Neural cell (in vitro differentiated cells): ENCODE results near the gene CLIP1. TPM values are rescaled to one million over a fixed set of nuclear protein-coding genes. Genes with fewer than 3 reads are reported as not detected.

ENCODE experiments used
- H2AFZ ChIP-seq: fragments of 200-600, 300-800 bp; sonication (generic), shearing (Covaris generic); 2 replicates; pipeline ENCODE4 v1.6.0; 2014; ENCODE audit warnings: low read depth, mild to moderate bottlenecking, antibody characterized with exemption, low read length, moderate library complexity
- H3F3A ChIP-seq: fragments of 200-600 bp; shearing (Covaris generic); 2 replicates; pipeline ENCODE4 v1.6.1; 2016; ENCODE audit warnings: mild to moderate bottlenecking, moderate library complexity, mixed read lengths, antibody characterized with exemption, low read length; ENCODE audit not compliant: insufficient read depth, poor library complexity, severe bottlenecking
- H3K27ac ChIP-seq: fragments of 200-600, 300-800 bp; sonication (generic), shearing (Covaris generic); 2 replicates; pipeline ENCODE4 v1.5.1; 2014; ENCODE audit warnings: mild to moderate bottlenecking, low read length, moderate library complexity
- H3K27me3 ChIP-seq: fragments of 300-800, 200-600 bp; sonication (generic), shearing (Covaris generic); 2 replicates; pipeline ENCODE4 v1.6.0; 2014; ENCODE audit warnings: mild to moderate bottlenecking, low read depth, low read length, moderate library complexity; ENCODE audit not compliant: insufficient read depth
- H3K36me3 ChIP-seq: fragments of 300-800, 200-600 bp; sonication (generic), shearing (Covaris generic); 2 replicates; pipeline ENCODE4 v1.5.1; 2014; ENCODE audit warnings: mild to moderate bottlenecking, antibody characterized with exemption, low read length, moderate library complexity; ENCODE audit not compliant: insufficient read depth
- H3K4me2 ChIP-seq: fragments of 300-800, 200-600 bp; sonication (generic), shearing (Covaris generic); 2 replicates; pipeline ENCODE4 v1.6.0; 2014; ENCODE audit warnings: mild to moderate bottlenecking, low read length
- H3K4me3 ChIP-seq: fragments of 300-800, 200-600 bp; sonication (generic), shearing (Covaris generic); 2 replicates; pipeline ENCODE4 v1.5.1; 2014; ENCODE audit warnings: mild to moderate bottlenecking, low read length, moderate library complexity
- H3K79me2 ChIP-seq: fragments of 200-600 bp; shearing (Covaris generic); replicated peaks from 2 replicates; pipeline ENCODE4 v1.6.0; 2014; ENCODE audit warnings: mild to moderate bottlenecking, low read length, moderate library complexity; ENCODE audit not compliant: insufficient read depth
- H3K9ac ChIP-seq: fragments of 300-800, 200-600 bp; sonication (generic), shearing (Covaris generic); 2 replicates; pipeline ENCODE4 v1.6.1; 2016; ENCODE audit warnings: mild to moderate bottlenecking, low read length, mixed read lengths
- H3K9me2 ChIP-seq: fragments of 200-600 bp; shearing (Covaris generic); 2 replicates; pipeline ENCODE4 v1.6.1; 2016; ENCODE audit warnings: mild to moderate bottlenecking, low read length, mixed read lengths; ENCODE audit not compliant: insufficient read depth
- H3K9me3 ChIP-seq: fragments of 200-600, 300-800 bp; sonication (generic), shearing (Covaris generic); 2 replicates; pipeline ENCODE4 v1.6.1; 2016; ENCODE audit warnings: mild to moderate bottlenecking, mixed run types, low read length, moderate library complexity, mixed read lengths
- H4K20me1 ChIP-seq: fragments of 200-600 bp; shearing (Covaris generic); 2 replicates; pipeline ENCODE4 v1.6.1; 2016; ENCODE audit warnings: mild to moderate bottlenecking, mixed run types; ENCODE audit not compliant: insufficient read depth
- EP300 ChIP-seq: fragments of 450-650 bp; conservative IDR thresholded peaks from 2 replicates; pipeline ENCODE4 v1.6.1; 2014; ENCODE audit warnings: antibody characterized with exemption, mild to moderate bottlenecking, moderate library complexity; ENCODE audit not compliant: poor library complexity, severe bottlenecking
- EZH2 ChIP-seq: fragments of 200-600, 300-800 bp; shearing (Covaris generic), sonication (generic); IDR thresholded peaks from 2 replicates; pipeline ENCODE4 v1.6.1; 2014; ENCODE audit warnings: antibody characterized with exemption, low read length, borderline replicate concordance, mild to moderate bottlenecking; ENCODE audit not compliant: insufficient read depth, poor library complexity, severe bottlenecking
- MXI1 ChIP-seq: fragments of 450-650 bp; conservative IDR thresholded peaks from 2 replicates; pipeline ENCODE4 v1.6.1; 2014; ENCODE audit warnings: antibody characterized with exemption, mild to moderate bottlenecking; ENCODE audit not compliant: poor library complexity, severe bottlenecking
- POLR2AphosphoS5 ChIP-seq: IDR thresholded peaks from 2 replicates; pipeline ENCODE4 v1.6.1; 2012
- RAD21 ChIP-seq: fragments of 450-650 bp; conservative IDR thresholded peaks from 2 replicates; pipeline ENCODE4 v1.6.1; 2014; ENCODE audit warnings: antibody characterized with exemption, mild to moderate bottlenecking, moderate library complexity
- TAF1 ChIP-seq: IDR thresholded peaks from 2 replicates; pipeline ENCODE4 v1.6.1; 2012; ENCODE audit warnings: low read depth
- polyA plus RNA-seq: library from polyadenylated mRNA; depleted of rRNA; stranded (reverse); fragments of >200 nt; gene quantifications from 2 replicates; pipeline ENCODE4 v1.2.3, GENCODE V29; 2014
- TF ChIP-seq, protein P1 (sequence below): IDR thresholded peaks from 2 replicates; pipeline ENCODE4 v1.6.1; 2012; ENCODE audit warnings: borderline replicate concordance
- TF ChIP-seq, protein P2 (sequence below): fragments of 450-650 bp; IDR thresholded peaks from 2 replicates; pipeline ENCODE4 v1.5.1; 2014; ENCODE audit warnings: antibody characterized with exemption, mild to moderate bottlenecking, moderate library complexity; ENCODE audit not compliant: poor library complexity, severe bottlenecking

CLIP1 gene
- polyA plus RNA-seq, 1 donor from 2014 or later = 67.4 TPM

DNA sequence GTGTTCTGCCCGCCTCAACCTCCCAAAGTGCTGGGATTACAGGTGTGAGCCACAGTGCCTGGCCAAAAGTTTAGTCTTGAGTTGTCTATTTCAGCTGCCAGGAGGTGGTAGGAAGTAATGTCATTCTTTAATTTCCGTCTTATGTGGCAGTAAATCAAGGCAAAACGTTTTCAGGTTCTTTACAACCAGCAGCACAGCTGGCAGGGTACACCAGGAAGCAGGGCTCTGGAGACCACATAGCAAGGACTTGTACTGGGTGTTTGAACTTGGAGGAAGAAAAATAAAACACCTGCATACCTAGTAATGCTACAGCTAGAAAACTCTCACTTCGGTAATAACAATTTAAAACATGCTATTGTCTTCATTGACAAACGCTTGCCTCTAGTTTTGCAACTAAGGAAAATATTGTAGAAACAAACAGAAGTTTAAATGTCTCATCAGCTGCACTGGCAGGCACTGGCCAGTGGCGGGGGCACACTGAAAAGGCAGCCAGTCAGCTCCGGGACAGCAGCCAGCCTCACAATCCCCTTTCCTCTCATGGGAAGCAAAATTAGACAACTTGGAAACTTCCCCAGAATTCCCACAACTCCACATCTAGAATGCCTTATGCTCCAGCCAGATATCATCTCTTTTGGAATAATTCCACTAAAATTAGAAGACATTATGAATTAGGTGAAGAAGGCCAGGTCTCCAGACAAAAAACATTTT lies 72.2 kb downstream of the CLIP1 start:
- Histone ChIP-seq H3F3A (no peaks in the 10 kb centered on the region), H3K9ac (no peak overlapping the region)
- TF ChIP-seq POLR2AphosphoS5 = no peak
- TF ChIP-seq, protein P1, sequence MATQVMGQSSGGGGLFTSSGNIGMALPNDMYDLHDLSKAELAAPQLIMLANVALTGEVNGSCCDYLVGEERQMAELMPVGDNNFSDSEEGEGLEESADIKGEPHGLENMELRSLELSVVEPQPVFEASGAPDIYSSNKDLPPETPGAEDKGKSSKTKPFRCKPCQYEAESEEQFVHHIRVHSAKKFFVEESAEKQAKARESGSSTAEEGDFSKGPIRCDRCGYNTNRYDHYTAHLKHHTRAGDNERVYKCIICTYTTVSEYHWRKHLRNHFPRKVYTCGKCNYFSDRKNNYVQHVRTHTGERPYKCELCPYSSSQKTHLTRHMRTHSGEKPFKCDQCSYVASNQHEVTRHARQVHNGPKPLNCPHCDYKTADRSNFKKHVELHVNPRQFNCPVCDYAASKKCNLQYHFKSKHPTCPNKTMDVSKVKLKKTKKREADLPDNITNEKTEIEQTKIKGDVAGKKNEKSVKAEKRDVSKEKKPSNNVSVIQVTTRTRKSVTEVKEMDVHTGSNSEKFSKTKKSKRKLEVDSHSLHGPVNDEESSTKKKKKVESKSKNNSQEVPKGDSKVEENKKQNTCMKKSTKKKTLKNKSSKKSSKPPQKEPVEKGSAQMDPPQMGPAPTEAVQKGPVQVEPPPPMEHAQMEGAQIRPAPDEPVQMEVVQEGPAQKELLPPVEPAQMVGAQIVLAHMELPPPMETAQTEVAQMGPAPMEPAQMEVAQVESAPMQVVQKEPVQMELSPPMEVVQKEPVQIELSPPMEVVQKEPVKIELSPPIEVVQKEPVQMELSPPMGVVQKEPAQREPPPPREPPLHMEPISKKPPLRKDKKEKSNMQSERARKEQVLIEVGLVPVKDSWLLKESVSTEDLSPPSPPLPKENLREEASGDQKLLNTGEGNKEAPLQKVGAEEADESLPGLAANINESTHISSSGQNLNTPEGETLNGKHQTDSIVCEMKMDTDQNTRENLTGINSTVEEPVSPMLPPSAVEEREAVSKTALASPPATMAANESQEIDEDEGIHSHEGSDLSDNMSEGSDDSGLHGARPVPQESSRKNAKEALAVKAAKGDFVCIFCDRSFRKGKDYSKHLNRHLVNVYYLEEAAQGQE = no peak
- TF ChIP-seq EP300 = no peak
- TF ChIP-seq, protein P2, sequence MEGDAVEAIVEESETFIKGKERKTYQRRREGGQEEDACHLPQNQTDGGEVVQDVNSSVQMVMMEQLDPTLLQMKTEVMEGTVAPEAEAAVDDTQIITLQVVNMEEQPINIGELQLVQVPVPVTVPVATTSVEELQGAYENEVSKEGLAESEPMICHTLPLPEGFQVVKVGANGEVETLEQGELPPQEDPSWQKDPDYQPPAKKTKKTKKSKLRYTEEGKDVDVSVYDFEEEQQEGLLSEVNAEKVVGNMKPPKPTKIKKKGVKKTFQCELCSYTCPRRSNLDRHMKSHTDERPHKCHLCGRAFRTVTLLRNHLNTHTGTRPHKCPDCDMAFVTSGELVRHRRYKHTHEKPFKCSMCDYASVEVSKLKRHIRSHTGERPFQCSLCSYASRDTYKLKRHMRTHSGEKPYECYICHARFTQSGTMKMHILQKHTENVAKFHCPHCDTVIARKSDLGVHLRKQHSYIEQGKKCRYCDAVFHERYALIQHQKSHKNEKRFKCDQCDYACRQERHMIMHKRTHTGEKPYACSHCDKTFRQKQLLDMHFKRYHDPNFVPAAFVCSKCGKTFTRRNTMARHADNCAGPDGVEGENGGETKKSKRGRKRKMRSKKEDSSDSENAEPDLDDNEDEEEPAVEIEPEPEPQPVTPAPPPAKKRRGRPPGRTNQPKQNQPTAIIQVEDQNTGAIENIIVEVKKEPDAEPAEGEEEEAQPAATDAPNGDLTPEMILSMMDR = no peak
- no peak for TF ChIP-seq EZH2
- no peak for TF ChIP-seq MXI1
- no peak for TF ChIP-seq TAF1

DNA sequence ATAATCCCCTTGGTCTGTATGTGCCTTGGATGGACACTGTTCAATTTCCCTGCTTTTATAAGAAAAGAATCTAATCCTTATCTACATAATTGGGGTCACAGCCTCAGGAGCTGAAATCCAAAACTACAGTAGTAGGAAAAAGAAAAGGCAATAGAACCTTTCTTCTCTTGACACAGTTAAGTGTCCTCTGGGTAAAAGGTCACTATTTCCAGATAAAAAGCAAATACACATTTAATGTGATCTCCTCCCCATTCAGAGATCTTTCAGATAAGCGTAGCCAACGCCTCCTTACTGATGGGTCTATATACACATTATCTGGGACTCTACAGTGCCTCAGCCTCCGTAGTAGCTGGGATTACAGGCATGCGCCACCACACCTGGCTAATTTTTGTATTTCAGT lies 73.4 kb downstream of the CLIP1 start:
- H2AFZ ChIP-seq = no peak overlapping the region
- H3K36me3 ChIP-seq = no peaks in the 10 kb centered on the region
- H3K27me3 ChIP-seq = no peaks in the 10 kb centered on the region
- no peaks in the 10 kb centered on the region for H3K9me2 ChIP-seq
- H3K79me2 ChIP-seq = no peaks in the 10 kb centered on the region
- H3F3A ChIP-seq = no peaks in the 10 kb centered on the region
- no peak overlapping the region for H3K9ac ChIP-seq
- no peak overlapping the region for H3K27ac ChIP-seq
- TF ChIP-seq EP300 (no peak), RAD21 (no peak)
- TF ChIP-seq, protein P1 = no peak
- H4K20me1 ChIP-seq = no peaks in the 10 kb centered on the region
- no peak overlapping the region for H3K4me2 ChIP-seq
- no peak overlapping the region for H3K4me3 ChIP-seq
- H3K9me3 ChIP-seq = no peaks in the 10 kb centered on the region

More for the DNA sequence above, 72.2 kb downstream of the CLIP1 start:
- Histone ChIP-seq H3K27ac (no peak overlapping the region), H2AFZ (no peak overlapping the region), H3K4me2 (no peak overlapping the region), H3K27me3 (no peaks in the 10 kb centered on the region), H3K9me2 (no peaks in the 10 kb centered on the region), H3K36me3 (no peaks in the 10 kb centered on the region), H4K20me1 (no peaks in the 10 kb centered on the region), H3K79me2 (no peaks in the 10 kb centered on the region), H3K4me3 (no peak overlapping the region), H3K9me3 (no peaks in the 10 kb centered on the region)
